Kidney glomerular epithelial cell (primary cell): ENCODE results near the gene HEATR9.

Source experiments
- DNase-seq: peaks from one replicate; lab custom pipeline; 2025; lab: John Stamatoyannopoulos, UW

HEATR9 gene

DNA sequence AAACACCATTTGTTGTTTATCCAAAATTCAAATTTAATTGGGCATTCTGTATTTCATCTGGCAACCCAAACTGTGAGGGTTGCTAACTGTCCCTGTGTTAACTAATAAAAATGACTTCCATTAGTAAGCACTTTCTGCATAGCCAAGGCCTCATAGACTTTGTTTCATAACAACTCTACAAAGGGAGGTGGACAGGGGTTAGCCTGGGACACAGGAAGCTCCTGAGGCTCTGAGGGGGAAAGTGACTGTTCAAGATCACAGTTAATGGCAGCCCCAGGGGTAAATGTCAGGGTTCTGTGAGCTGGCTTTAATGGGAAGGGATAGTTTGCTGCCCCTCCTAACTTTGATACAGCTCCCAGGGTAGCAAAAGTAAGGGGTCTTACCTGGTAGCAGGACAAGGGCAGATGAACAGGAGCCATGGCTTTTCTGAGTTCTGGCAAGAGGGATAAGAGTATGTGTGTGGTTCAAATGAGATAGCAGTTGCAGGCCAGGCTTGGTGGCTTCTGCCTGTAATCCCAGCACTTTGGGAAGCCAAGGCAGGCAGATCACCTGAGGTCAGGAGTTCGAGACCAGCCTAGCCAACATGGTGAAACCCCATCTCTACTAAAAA lies 2.2 kb downstream of the HEATR9 start:
- DNase-seq, result no peak

DNA sequence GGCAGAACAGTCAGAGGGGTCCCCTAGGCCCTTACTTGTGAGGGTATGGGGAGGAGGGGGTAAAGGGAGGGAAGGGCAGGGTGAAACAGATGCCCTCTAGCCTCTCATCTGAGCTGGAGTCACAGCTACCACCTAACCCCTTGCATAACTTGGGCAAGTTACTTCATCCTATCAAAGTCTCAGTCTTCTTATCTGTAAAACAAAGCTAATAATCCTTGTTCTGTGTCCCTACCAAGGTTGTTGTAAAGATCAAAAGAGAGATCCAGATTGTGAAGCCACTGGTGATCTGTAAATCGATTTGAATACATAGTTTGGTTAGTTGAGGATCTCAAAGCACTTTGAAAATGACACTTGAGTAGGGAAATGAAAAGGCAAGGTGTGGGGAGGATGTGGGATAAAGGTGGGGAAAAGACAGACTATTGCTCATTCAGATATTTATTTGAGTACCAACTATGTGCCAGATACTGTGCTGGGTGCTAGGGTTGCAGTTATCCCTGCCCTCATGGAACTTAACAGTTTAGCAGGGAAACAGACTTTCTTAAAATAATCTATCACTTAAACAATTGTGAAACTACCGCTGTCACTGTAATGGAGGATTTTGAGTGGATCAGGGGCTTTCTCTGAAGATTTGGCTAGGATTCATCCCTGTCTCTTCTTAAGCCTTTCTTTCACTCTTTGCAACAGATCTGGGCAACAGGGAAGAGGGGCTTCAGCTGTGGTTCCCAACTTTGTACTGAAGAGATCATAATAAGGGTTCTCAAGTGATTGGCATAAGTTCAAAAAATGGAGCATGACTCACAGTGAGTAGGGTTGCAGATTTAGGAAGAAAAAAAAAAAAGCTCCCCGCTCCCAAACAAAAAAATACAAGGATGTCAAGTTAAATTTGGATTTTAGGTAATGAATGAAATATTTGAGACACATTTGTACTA lies 3.0 kb downstream of the HEATR9 start:
- no peak for DNase-seq

DNA sequence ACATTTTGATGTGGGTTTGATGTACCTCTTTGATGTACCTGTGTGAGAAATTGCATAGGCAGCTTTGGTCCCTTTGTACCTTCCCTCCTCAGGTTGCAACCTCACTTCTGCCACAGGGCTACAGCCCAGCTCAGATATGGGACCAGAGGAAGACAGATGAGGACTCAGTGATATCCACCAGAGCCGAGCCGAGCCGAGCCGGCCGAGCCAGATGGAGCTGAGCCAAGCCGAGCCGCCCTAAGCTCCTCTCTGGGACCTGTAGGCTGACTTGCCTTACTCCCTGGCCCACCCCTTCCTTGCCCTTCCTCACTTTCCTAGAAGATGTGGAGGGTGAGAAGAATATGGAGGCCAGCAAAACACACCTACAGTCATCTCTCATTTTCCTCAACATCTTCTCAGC lies 3.8 kb downstream of the HEATR9 start:
- DNase-seq, result no peak

DNA sequence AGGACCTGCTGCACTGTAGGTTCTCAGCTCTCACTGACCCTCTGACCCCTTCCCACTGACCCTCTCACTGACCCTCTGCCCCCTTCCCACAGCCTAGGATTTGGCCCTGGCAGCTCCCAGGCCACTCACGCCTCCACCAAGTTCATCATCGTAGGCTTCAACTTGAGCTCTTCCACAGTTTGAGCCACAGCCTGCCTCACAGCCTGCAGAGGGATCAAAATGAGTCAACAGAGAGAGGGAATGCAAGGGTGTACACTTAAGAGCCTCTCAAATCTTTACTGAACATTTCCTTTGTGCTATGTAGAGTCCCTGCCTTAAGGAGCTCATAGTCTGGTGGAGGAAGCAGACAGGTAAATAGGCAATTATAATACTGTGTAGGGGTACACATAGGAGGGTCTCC lies 12.1 kb downstream of the HEATR9 start:
- DNase-seq, result no peak

DNA sequence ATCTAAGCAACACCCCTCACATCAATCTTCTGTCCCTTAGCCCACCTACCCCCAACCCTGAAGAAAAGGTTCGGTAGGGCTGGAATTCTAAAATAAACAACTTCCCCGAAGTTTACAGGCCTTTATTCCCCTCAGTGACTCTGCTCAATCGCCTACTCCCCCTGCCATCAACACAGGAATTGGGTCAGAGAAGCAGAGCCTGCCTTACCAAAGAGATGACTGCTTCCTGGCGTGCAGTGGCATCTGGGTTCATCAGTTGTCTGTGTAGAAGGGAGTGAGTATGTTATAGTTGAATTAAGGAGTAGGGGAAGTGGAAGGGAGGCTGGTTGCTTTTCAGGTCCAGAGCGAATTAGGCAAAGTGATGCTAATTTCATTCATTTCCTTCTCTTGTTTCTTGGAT lies 12.7 kb downstream of the HEATR9 start:
- no peak for DNase-seq

DNA sequence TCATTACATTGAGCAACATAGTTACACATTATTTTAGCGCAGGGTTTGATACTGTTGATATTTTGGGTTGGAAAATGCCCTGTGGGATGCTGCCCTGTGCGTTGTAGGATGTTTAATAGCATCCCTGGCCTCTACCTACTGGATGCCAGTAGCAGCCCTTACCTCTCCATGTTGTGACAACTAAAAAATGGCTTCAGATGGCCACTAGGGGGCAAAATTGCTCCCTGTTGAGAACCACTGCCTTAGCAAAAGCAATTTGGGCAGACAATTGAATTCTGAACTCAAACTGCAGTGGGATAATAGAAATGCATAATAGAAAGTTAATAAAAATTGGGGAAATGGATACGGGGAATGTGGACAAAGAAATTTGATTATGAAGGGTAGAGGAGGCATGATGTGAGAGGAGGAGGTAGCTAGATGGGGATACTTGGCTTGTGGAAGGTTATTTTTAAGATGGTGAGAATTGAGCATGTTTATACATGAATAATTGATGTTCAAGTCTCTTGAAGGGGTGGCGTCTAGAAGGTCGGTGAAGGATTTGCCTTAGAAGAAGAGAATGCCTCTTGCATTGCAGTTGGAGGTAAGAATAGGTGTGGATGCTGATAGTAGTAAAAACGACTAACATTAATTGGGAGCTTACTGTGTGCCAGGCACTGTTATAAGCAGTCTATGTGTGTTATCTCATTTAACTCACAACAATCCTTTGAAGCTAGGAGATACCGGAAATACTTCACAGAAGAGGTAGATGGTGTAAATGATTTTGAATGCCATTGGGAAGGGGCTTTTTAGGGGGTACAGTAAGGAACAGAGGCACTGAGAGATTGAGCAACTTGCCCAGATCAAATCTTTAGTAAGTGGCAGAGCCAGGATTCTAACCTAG lies 19.0 kb downstream of the HEATR9 start:
- DNase-seq, result peak; percentile 44

DNA sequence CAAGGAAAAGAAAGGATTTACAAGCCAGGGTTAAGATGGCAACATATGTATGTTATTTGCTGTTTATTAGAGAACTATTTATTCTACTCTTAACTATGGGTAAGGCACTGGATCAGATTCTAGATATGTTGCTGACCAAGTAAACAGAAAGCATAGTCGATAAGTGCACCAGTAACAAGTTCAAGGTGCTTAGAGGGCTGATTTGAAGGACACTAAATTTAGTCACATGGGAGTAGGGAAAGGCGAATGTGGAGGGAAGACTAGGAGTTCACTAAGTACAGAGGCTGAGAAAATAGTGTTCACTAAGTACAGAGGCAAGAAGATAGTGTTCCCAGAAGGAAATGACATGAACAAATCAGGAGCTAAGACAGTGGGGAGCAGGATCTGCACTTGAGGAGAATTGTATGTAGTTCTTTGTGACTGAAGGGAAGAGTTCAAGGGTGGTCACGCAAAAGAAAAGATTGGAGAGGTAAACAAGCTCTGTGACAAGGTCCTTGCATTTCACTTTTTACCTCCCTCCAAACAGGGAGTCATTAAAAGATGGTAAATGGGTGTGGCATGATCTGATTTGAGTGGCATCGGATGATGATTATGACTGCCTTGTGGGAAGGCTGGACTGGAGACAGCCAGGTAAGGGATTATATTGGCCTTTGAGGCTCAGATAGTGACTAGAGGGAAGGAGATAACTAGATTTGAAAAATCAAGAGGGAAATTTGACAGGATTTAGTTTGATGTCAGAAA lies 20.9 kb downstream of the HEATR9 start:
- no peak for DNase-seq

DNA sequence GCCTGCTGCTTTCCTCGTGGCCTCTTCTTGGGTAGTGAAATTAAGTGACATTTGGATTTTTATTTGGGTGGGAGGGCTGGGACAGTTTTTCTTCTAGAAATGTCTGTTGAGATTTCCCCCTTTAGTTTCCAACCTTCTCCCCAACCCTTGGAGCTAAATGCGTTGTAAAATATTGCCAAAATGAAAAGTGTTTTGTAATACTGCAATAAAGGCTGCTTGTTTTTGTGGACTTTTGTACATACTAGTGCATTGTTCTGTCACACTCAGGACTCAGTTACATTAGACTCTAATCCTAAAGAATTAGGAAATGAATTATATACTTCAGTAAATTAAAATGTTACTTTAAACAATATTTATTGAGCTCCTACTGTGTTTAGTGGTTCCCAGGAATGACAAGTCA lies 21.7 kb downstream of the HEATR9 start:
- DNase-seq, result no peak

DNA sequence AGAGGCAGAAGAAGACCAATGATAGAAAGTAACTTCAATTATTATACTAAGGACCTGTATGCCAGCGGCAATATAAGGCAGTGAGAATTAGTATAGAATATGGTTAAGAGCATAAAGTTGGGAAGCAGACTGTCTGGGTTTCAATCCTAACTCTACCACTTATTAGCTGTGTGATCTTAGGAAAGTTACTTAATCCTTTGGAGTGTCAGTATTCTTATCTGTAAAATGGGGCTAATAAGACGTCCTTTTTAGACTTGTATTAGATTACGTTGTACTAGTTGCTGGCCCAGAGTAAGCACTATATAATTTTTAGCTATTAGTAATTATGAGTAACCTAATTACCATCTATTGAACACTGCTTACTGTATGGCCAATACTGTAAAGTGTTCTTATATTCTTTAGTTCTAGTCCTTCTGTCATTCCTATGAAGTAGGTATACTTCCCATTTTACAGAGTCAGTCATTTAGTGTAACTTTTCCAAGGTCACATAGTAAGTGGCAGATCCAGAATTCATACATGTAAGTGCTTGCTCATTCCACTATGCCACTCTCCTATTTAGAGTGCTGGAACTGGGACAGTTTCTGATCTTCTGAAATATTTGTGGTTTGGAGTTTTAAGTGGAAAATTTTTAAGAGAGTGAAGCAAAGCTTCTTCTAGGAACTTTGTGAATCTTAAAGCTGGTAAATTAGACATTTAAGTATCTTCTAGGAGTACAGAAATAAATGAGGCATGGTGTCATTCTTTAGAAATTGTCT lies 22.5 kb downstream of the HEATR9 start:
- no peak for DNase-seq

DNA sequence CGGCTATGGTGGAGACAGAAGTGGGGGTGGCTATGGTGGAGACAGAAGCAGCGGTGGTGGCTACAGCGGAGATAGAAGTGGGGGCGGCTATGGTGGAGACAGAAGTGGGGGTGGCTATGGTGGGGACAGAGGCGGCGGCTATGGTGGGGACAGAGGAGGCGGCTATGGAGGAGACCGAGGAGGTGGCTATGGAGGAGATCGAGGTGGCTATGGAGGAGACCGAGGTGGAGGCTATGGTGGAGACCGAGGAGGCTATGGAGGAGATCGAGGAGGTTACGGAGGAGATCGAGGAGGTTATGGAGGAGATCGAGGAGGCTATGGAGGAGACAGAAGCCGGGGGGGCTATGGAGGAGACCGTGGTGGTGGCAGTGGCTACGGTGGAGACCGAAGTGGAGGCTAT lies 24.1 kb downstream of the HEATR9 start:
- DNase-seq, result no peak

DNA sequence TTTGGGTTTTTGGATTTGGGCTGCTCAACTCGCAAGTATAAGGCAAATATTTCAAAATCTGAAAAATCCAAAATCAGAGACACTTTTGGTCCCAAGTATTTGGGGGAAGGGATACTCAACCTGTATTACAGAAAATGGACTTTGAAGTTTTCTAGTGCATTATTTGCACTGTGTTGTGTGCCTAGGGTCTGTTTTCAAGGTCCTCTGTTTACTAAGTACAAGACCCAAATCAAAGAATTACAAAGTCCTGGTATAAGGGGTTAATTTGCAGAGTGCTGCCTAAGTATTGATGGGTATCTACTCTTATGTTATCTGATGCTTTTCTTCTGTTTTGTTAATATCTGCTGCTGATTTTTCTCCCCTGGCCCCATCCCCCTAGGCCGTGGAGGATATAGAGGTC lies 25.0 kb downstream of the HEATR9 start:
- no peak for DNase-seq

DNA sequence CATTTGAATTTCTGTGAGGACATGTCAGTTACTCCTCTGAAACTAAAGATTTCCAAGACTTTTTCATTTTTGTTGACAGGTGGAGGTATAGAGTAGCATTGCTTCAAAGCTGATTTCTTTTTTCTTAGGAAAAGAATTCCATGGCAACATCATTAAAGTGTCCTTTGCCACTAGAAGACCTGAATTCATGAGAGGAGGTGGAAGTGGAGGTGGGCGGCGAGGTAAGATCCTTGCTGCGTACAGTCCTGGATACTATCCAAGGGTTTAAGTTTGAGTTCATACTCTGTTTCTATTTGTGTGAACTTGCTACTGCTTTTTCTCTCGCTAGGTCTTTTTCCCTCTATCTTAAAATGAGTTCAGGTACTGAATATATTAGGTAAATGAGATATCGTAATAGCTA lies 26.5 kb downstream of the HEATR9 start:
- DNase-seq, result no peak

DNA sequence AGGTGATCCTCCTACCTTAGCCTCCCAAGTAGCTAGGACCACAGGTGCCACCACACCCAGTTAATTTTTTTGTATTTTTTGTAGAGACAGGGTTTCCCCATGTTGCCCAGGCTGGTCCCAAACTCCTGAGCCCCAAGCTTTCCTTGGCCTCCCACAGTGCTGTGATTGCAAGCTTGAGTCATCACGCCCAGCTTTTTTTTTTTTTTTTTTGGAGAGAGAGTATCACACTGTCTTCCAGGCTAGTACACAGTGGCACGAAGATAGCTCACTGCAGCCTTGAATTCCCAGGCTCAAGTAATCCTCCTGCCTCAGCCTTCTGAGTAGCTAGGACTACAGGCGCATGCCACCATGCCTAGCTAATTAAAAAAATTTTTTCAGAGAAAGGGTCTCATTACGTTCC lies 27.2 kb downstream of the HEATR9 start:
- no peak for DNase-seq

DNA sequence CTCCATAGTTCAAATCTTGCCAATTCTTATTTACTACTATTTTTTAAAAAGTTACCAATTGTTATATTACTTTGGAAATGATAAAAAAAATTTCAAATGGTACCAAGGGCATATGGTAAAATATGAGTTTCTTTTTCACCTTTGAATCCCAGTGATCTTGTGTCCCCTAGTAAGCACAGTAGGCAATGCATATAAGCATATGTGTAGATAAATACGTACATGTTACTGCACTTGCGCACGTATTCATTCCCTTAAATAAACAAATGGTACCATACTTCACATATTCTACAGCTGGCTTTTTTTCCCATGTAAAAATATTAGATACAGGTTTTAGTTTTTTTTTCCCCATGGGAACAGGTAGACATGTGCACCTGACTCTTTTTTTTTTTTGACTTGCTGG lies 27.6 kb downstream of the HEATR9 start:
- DNase-seq, result no peak

DNA sequence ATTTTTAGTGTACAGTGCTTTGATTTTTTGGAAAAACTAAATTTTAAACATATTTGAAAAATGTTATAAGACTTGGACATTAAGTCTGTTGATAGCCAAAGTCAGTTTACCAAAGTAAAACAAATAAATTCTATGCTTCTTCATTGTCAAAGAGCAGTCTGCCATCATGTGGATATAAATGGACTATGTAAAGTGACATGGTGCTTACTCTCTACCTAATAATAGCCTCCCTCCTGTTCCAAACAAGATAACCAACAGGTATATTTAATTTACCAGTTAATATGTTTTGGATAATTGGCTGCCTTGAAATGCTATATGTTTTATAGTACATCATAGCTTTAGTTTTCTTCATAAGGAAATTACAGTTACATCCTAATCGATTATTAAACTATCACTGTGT lies 43.5 kb downstream of the HEATR9 start:
- DNase-seq, result no peak

DNA sequence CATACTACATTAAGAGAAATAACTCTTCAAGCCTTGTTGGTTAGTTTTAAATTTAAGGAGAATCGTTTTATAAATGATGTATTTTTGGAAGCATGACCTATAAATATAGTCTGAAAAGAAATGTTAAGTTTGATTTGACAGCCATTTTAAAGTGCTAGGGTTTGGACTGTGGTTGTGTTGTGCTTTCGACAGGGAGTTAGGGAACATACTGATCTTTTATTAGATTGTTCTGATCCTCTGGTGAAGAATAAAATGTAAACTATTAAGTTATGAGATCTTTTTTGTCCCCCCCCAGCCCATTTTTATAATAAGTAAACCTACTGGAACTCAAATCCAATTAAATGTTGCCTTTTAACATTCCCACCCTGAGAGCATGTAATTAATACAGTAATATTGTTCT lies 47.4 kb downstream of the HEATR9 start:
- no peak for DNase-seq

DNA sequence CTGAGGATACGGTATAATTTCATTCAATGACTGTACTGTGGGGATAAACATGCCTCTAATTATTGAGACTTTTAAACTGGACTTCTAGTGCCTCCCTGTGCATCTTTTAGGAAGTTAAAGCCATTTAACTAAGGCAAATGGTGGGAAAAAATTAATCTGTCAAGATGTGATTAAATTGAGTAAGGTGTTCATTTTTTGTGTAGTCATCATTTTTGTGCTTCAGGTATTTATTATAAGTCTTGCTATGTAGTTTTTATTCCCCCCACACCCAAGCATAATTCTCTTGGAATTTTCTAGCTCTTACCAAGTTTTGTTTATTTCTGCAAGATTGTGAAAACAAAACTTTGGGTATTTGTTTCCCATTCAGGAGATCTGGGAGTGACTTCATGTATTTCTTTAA lies 49.2 kb downstream of the HEATR9 start:
- DNase-seq, result no peak

DNA sequence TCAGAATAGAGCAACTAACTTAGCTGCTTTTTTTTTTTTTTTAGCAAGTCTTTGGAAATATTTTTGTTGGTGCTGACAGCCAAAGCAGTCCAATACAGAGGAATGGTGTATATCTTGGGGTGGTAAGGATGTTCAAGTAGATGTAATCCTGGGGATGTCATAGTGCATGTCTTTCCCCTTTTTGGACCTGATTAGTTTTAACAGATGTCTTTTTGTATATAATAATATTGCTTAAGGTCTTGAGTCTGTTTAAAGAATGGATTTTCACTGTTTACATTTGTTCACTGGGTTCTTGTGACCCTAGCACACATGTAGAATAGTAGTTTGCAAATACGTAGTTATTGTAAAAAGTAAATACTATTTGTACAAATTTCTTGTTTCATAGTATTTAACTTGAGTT lies 51.5 kb downstream of the HEATR9 start:
- DNase-seq, result no peak

DNA sequence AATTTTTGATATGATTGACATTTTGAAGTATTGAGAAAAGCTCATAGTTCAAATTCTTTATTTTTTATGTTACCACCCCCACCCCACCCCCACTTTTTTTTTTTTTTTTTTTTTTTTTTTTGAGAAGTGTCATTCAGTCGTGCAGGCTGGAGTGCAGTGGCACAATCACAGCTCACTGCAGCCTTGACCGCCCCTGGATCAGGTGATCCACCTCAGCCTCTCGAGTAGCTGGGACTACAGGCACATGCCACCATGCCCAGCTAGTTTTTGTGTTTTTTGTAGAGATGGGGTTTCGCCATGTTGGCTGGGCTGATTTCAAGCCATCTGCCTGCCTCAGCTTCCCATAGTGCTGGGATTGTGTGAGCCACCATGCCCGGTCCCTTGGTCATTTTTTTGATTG lies 52.0 kb downstream of the HEATR9 start:
- DNase-seq, result no peak

DNA sequence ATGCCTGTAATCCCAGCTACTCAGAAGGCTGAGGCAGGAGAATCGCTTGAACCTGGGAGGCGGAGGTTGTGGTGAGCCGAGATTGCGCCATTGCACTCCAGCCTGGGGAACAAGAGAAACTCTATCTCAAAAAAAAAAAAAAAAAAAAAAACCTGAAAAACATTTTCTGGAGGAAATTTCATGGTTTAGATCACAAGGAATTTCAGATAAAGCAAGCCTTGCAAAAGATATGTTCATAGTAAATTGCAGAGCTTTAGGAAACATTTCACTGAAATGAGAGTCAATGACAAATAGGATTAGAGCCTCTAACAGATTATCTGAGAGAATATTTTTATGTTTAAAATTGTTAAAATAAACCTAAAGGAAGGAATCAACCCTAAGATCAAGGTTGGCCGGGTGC lies 56.2 kb downstream of the HEATR9 start:
- DNase-seq, result no peak

DNA sequence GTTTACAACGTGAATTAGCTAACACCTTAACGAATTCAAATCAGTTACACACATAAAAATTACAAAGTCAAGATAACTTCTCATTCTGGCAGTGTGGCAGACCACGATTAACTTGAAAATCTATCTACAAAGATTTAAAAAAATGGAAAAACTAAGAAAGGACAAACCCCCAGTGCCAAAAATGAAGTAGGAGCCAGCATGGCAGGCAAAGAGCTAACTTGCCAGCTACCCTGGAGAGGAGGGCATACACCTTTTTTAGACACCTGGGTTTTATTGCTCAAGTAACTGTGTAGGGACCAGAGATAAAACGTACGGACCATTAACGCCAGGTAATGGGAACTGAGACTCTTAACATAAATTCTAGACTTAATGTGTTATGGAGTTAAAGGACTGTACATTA lies 56.9 kb downstream of the HEATR9 start:
- DNase-seq, result no peak
